Activated gamma-delta T cell (primary cell): ENCODE results near the gene SRRM4.

Experiments used
- DNase-seq: peaks from one replicate; lab custom pipeline; 2025; lab: John Stamatoyannopoulos, UW

SRRM4 gene

DNA sequence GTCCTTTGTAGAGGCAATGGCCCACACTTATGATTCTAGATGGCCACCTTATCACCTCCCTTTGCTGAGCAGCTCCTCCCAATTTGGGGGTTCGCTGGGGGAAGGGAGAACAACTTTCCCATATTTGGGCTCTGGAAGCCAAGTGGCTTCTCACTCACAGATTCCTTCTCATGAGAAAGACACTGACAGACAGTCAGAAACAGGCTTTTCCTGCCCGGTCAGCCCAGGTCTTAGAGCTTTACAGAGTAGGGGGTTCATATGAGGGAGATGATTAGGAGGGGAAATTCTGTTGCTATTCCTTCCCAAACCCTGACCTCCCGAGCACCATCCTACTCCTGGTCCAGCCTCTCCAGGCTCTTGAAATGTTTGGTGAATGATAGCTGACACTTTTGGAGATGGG is 137.3 kb downstream of the SRRM4 start:
- DNase-seq = no peak

DNA sequence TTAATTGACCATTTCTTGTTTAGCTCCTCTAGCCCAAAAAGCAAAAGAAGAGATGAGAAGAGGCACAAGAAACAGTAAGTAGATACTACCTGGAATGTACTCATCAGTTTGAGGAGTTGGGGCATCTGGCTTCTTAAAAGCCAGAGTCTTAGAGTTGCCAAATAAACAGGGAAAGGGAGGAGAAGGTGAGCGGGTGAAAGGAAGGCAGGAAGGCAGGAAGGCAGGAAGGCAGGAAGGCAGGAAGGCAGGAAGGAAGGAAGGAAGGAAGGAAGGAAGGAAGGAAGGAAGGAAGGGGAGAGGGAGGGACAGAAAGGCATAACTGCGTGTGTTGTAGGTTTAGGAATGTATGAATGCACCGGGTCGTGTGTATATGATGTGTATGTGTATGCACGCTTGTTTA is 140.7 kb downstream of the SRRM4 start:
- DNase-seq = no peak

DNA sequence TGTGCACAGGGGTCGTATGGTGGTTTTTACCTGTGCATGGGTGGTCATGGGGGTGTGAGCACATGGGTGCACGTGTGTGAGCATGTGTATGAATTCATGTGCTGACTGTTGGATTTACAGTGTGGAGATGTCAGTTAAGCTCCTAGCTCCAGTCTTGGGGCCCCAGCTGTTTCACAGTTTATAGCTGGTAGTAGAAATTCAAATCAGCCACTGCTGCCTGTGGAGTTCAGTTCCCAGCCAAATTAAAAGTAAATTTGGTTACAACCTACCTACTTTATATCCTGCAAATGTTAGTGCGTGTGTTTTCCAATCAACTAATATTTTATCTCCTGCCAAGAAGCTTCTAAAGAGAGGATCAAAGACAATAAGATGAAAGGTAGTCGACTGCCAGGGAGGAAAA is 141.4 kb downstream of the SRRM4 start:
- DNase-seq = no peak

DNA sequence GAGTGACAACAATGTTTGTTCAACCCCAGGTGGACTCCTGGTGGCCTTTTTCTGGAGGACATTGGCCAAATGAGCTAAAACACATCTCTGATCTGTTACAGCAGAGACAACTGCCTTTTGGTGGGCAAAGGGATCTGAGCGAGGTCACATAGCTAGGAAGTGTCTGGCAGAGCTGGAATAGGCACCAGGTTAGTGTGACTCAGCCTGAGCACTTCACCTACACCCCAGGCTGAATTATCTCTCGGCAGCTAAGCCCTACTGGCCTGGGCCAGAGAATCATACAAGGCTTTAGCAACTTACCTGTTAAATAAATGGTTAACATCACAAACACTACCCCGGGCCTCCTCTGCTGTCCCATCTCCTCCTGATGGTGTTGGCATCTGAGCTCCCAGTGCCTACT is 147.2 kb downstream of the SRRM4 start:
- no peak for DNase-seq

DNA sequence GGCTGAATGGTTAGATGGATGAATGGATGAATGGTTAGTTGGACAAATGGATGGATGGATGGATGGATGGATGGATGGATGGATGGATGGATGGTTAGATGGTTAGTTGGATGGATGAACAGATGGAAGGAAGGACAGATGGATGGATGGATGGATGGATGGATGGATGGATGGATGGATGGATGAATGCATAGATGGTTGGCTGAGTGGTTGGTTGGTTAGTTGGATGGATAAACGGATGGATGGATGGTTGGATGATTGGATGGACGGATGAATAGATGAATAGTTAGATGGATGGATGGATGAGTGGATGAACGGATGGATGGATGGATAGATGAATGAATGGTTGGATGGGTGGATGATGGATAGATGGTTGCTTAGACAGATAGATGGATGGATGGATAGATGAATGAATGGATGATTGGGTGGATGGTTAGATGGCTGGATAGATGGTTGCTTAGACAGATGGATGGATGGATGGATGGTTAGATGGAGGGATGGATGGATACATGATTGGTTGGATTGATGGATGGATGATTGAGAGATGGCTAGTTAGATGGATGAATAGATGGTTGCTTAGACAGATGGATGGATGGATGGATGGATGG is 148.6 kb downstream of the SRRM4 start:
- DNase-seq = no peak

DNA sequence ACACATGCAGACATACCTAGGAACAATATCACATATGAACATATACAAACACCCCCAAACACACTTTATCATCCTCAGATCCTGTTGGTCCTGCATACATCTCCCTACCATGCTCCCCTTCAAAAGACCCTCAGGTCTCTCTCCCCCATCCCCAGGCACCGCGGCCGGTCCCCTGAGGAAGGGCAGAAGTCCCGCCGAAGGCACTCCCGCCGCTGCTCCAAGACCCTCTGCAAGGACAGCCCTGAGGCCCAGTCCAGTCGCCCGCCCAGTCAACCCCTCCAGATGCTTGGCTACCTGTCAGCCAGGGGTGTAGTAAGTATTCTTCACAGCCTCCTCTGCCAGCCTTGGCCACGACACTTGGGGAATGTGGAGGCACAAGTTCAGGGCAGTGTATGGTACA is 149.2 kb downstream of the SRRM4 start:
- no peak for DNase-seq

DNA sequence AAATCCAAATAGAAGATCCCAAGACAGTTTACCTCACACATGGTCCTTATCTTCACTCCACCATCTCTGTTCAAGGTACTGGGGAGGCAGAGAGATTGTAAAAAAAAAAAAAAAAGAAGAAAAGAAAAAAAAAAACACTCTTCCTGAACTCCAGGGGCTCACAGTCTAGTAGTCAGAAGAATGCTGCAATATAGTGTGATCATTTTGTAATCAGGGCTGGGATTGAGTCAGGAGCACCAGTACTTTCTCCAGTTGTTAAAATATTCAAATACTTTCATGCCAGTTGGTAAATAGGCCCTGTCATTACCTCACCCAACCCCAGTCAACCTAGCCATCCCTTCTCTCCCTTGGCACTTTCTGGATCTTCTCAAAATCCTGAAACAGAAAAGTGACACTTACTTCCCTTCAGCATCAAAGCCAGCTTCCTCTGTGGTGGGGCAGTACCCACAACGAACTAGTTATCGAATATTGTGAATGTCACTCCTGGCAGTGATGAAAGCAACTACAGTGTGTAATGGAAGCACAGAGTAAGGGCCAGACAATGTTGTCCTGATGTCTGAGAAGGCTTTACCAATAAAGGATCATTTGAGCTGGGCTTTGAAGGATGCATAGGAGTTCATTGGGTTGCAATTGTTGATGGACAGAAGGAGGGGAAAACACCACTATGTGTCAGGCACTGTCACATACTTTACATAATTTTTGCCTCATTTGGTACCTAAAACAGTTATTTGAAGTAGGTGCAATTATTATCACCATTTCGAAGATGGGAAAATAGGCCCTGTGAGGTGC is 153.1 kb downstream of the SRRM4 start:
- no peak for DNase-seq

DNA sequence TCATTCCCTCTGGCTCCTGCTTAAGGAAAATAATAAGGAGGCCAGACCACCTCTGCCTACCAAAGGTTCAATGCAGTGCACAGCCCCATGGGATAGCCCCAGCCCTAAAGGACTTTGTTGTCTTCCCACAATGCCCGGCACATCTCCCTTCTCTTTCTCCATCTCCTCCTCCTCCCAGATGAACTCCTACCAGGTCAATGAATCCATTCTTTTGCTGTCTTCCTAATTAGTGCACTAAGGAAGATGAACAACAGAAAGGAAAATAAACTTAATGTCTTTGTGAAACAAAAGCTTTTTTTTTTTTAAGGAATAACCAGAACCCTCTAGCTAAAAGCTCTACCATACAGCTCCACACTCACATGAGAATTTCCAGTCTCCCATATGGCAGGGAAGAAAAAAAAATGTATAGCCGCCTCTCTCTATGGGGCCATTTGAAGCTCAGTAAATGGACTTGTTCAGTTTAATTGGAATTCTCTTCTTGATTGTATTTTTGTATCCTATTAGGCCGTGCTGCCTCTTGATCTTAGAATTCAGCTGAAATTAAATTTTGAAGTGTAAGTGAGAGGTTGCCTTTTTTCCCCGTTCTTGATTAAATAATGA is 155.6 kb downstream of the SRRM4 start:
- DNase-seq = no peak

DNA sequence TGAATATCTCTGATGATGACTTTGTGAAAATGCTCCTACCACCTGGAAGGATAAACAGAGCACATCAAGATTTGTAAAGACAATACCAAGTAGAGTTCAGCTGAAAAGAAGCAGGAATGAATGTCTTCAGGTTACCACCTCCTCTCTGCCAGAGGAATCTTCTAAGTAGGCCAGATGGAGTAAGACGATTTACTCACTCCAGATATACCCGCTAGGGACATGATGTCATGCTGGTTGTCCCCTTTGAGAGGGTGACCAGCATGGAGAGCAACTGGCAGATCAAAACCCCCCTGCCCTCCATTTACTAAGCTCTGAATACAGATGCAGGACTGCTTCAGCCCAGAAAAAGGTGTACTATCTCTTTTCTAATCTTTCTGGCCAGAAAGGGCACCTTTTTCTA is 158.1 kb downstream of the SRRM4 start:
- no peak for DNase-seq

DNA sequence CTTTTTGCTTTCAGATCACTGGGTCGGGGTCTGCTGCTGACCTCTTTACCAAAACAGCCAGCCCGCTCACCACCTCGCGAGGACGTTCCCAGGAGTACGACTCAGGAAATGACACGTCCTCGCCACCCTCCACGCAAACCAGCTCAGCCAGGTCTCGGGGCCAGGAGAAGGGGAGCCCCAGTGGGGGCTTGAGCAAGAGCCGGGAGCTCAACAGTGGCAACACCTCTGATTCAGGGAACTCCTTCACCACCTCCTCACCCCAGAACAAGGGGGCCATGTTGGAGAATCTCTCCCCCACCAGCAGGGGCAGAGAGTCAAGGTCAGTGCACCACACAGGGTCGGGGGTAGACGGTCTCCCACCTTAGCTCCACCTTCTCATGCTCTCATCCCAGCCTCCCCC is 164.0 kb downstream of the SRRM4 start:
- DNase-seq = no peak

DNA sequence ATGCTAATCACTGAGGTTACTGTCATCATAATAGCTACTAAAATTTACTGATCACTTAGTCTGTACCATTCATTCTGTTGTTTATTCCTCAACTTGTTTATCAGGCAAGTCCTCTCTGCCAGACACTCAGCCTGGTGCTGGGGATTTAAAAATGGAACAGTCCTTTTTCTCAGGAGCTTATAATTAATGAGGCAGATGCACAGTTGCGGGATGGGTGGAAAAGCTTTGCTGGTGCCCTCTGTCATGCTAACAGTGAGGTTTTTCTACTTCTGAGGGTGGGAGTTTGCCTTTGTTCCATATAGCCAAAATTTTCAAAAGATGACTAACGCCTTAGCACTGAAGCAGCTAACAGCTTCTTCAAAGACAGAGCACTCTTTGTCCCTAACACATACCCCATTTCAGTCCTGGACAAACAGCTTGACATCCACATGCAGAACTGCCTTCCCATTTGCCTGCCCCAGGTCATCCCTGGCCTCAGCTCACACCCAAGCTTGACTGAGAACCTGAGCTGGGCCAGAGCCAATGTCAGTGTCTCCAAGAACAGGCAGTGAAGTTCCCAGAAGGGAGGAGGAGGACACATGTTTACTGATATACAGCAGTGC is 166.6 kb downstream of the SRRM4 start:
- DNase-seq = no peak

DNA sequence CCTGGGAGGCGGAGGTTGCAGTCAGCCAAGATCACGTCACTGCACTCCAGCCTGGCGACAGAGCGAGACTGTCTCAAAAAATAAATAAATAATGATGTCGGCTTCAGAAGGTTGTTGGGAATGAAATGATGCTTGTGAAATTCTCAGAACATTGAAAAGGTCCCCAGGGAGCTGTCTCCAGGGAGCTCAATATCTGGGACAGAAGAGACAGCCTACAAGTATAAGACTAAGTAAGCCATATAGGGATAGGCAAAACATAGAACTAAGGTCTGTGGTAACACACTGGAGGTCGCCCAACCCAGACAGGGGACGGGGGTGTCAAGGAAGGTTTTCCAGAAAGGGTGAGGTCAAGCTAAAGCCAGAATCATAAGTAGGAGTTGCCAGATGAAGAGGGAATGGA is 167.9 kb downstream of the SRRM4 start:
- no peak for DNase-seq

DNA sequence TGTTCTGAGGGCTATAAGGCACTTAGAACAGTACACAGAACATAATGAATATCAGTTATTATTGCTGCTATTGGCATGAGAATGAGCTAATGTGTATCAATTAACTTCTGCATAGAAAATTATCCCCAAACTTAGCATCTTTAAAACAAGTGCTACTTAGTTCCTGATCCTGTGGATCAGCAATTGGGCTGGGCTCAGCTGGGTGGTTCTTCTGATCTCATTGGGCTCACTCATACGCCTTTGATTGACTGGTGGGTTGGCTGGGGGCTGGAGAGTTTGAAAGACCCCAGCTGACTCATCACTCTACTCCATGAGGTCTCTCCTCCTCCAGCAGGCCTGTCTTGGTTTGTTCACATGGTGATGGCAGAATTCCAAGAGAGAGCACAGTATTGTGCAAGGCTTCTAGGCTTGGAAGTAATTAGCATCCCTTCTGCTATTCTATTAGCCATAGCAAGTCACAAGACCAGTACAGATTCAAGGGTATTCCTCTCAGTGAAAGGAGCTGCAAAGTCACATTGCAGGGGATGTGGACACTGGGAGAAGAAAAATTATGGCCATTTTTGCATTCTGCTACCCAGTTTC is 170.2 kb downstream of the SRRM4 start:
- DNase-seq = no peak

DNA sequence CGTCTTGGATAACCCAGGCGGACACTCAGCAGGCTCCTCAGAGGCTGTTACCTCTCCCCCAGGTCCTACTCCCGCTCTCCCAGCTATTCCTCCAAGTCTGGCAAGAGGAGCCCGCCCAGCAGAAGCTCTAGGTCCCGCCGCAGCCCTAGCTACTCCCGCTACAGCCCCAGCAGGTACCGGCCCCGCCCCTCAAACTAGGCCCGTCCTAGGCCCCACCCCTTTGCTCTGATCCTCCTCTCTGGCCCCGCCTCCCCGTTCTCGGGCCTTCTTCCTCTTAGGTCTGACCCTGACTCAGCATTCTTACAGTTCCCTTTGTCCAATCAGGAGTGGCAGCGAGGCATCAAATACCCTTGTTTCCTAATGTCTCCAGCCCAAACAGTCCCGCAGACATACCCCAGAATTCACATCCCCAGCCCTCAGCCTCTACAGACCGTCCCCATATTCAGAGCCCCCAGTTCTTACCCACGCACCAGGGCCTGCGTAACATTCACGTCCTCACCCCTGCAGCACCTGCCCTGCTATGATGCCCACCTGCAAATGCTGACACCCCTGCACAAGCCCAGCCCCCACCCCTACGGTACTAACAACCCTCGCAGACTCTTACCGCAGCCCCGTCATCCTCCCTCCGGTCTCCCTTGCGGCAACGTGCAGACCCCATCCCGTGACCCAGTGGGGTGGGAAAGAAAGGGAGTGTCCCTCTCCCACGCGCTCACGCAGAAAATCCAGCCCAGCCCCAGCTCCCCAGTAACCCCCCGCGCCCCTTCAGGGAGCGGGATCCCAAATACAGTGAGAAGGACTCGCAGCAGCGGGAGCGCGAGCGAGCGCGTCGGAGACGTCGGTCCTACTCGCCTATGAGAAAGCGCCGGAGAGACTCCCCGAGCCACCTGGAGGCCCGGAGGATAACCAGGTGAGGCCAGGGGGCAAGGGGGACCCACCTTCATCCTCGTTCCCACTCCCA is 172.4 kb downstream of the SRRM4 start:
- no peak for DNase-seq

DNA sequence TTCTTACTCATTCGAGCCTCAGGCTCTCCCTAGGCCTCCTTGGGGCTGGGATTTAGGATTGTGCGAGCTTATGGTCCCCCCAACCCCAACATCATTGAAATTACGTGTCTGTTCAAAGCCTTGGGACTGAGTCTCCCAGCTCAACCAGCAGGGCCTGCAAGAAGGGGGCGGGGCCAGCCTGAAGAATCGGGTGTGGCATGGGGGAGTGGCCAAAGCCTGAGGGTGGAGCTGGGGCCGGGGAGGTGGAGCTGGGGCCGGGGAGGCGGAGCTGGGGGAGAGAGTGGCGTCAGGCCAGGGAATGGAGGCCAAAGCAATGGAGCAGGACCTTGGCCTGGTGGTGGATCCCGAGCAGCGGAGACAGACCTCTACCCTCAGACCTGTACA is 173.1 kb downstream of the SRRM4 start:
- no peak for DNase-seq

DNA sequence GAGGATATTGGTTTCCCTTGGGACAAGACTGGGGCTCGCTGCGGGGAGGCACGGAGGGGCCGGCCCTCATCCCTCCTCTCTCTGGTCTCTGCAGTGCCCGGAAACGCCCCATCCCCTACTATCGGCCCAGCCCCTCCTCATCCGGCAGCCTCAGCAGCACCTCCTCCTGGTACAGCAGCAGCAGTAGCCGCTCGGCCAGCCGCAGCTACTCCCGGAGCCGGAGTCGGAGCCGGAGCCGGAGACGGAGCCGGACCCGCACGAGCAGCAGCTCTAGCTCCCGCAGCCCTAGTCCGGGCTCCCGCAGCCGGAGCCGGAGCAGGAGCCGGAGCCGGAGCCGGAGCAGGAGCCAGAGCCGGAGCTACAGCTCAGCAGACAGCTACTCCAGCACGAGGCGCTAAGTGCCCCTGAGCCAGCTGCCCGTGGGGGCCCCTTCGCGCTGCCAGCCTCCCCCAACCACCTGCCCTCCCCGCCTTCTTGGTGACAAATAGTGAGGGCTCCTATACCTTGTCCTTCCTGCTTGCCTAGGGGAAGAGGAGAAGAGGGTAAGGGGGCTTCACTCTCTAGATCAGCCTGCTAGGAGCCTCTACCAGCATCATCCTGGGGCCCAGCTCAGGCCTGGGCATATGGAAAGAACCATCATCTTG is 175.2 kb downstream of the SRRM4 start:
- no peak for DNase-seq

DNA sequence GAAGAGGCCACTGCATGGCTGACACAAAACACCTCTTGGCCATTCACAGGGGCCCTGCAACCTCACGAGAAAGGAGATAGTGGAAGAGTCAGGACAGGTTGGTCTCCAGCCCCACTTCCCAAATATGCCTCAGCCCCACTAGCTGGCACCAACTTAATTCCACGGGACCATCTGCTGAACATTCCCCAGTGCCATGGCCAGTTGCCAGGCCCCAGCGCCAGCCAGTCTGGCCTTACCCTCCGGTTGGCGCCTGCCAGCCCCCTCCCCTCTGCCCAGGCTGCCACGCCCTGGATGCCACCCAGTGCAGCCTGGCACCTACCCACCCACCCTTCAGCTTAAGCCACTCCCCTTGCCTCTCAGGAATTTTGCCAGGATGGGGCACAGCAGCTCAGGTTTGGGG is 176.2 kb downstream of the SRRM4 start:
- DNase-seq = no peak

DNA sequence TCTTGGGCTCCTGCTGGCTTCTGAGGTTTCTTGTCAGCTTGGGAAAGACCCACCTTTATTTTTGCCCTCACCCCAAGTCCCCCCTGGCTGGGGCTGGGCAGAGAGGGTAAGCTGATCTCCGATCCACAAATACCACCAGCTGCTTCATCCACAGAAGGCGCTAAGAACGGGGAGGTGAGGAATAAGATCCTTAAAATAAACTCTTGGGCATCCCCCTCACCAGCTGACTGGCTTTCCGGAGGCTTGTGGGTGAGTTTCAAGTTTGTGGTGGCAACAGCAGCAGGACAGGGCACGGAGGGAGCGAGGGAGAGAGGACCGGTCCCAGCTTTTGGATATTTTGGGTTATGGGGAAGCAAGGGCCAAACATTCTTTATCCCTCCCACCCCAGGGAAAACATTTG is 176.6 kb downstream of the SRRM4 start:
- DNase-seq = no peak

DNA sequence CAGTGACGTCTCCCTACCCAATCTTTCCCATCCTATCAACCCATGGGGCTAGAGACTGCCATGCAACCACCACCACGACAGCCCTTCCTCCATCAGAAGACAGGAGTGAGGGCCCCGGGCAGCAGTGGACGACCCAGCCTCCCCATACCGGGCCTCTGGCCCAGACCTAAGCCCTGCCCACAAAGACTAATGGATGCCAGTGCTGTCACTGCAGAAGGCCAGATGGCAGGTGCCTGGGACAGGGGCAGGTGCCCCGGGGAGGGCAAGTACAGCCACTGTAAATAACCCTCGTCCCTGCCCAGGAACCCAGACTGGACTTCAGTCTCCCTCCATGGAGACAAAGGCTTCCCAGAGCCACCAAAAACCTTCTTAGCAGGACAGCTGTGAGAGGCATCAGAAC is 177.1 kb downstream of the SRRM4 start:
- DNase-seq = no peak

DNA sequence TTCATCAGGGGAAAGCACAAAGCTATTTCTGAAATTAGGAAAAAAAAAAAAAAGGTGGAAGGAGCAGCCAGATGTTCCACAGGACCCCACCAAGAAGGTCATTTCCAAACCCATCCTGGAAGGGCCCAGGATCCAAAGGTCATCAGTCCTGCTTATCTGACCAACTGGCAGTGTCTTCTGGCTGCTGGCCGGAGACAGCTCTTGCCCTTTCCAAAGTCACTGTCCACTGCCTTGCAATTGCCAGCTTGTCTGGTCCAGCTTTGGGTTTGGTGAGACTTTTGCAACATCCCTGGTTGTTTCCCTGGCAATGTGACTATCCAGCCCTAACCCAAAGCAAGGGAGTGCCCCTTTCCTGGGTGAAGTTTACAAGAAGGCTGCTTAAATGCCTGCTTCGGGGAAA is 178.5 kb downstream of the SRRM4 start:
- DNase-seq = no peak

DNA sequence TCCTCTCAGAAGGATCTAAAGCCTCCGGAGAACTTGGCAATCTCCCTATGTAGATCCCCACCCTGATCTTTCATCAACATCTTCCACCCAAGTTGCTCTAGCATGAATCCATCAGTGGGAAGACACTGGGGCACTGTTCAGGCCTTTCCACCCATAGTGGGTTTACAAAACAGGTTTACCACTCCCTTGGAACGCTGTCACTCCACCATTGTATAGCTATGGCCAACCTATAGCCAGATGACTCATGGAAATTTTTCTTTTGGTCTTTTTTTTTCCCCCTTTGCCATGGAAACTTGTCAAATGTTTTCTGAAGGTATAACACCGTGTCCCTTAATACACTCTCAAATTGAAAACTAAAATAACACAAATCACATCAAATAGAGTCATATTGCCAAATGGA is 186.6 kb downstream of the SRRM4 start:
- no peak for DNase-seq
